Stimulated activated CD8-positive, alpha-beta memory T cell treated with anti-CD3 and anti-CD28 coated beads, Interleukin-4, amount 100 ng/mL, for 1 hour (primary cell): ENCODE data around the gene CELSR2.

Experiments used
- DNase-seq, 2 donors: peaks; one replicate each; pipeline ENCODE4 v3.0.0-alpha.2; 2020; ENCODE audit warnings: low read depth in 2 of 2, low spot score in 1 of 2

CELSR2 gene

GRCh38 chr1:109229531-109230127 lies 19.7 kb upstream of the CELSR2 start:
- no peak for DNase-seq

- no peak for DNase-seq
These were observed 18.3 kb upstream of the CELSR2 start for GRCh38 chr1:109231066-109231465.

GRCh38 chr1:109235137-109235536 lies 14.2 kb upstream of the CELSR2 start:
- no peak for DNase-seq

- no peak for DNase-seq
These were observed 11.8 kb upstream of the CELSR2 start for GRCh38 chr1:109237512-109237911.

- DNase-seq, result no peak
These were observed 11.0 kb upstream of the CELSR2 start for GRCh38 chr1:109238382-109238781.

- DNase-seq, result no peak
These were observed 10.3 kb upstream of the CELSR2 start for GRCh38 chr1:109239047-109239408.

GRCh38 chr1:109239409-109240068 lies 9.8 kb upstream of the CELSR2 start:
- no peak for DNase-seq

GRCh38 chr1:109240158-109241152 lies 8.9 kb upstream of the CELSR2 start:
- DNase-seq, result no peak

GRCh38 chr1:109241344-109241743 lies 8.0 kb upstream of the CELSR2 start:
- no peak for DNase-seq

- DNase-seq, result no peak
These were observed 7.4 kb upstream of the CELSR2 start for GRCh38 chr1:109241841-109242345.

GRCh38 chr1:109242387-109242786 lies 7.0 kb upstream of the CELSR2 start:
- DNase-seq, result no peak

GRCh38 chr1:109243221-109243620 lies 6.1 kb upstream of the CELSR2 start:
- no peak for DNase-seq

- DNase-seq, result no peak
These were observed 5.3 kb upstream of the CELSR2 start for GRCh38 chr1:109243860-109244552.

GRCh38 chr1:109246141-109246551 lies 3.2 kb upstream of the CELSR2 start:
- DNase-seq, result no peak

GRCh38 chr1:109247401-109248365 lies 1.7 kb upstream of the CELSR2 start:
- no peak for DNase-seq

GRCh38 chr1:109248444-109248796 lies 919 bp upstream of the CELSR2 start:
- DNase-seq, result no peak

GRCh38 chr1:109249654-109250401 lies 489 bp downstream of the CELSR2 start:
- no peak for DNase-seq

GRCh38 chr1:109250454-109251276 lies 1.3 kb downstream of the CELSR2 start:
- DNase-seq, result no peak
